ENCODE results near the gene NUCB2. TPM values are rescaled to one million over a fixed set of nuclear protein-coding genes. Genes with fewer than 3 reads are reported as not detected.

Gene NUCB2
- total and polyA plus RNA-seq, 10 of the 15 experiments (the other 5 are each of a cell fraction or from before 2014, with no cell fraction given) = 16.0 to 74.1 (median 52.1) TPM

DNA sequence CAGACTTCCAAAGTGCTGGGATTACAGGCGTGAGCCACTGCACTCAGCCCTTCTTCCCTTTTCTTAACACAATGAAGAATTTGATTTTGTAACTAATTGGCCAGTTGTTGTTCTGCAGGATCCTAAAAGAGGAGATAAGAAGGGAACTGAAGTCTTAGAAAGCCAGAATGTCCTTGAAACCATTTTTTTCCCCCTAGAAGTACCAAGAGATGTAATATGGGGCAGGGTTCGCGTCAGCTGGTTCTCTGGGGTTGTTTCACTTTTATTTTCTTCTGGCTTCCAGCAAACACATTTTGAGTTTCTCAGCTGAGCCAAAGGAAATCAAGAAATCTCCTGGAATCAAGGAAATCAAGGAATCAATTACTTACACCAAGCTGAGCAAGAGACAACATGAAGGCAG lies 7.6 kb upstream of the NUCB2 start:
- Histone ChIP-seq H3K4me2 (ENCODE audit: control insufficient read depth, insufficient read depth) (no peak overlapping the region), H3K27me3 (replicated peaks in 1 of 2; ENCODE audit: control insufficient read depth in 2 of 2, insufficient read depth in 2 of 2, low read length in 1 of 2) (peaks cover 0 to 2% of the 10 kb centered on the region in 2 experiments; a peak in 2 of 4 replicates), H3K9me3 (replicated peaks; ENCODE audit: control insufficient read depth, insufficient read depth, low read length) (no peaks in the 10 kb centered on the region), H3K36me3 (ENCODE audit: control insufficient read depth in 2 of 2, insufficient read depth in 2 of 2, low read length in 1 of 2) (no peaks in the 10 kb centered on the region), H3K9ac (ENCODE audit: control insufficient read depth, insufficient read depth, low read length) (no peak overlapping the region), H3K27ac (ENCODE audit: control insufficient read depth, insufficient read depth) (no peak overlapping the region), H4K20me1 (ENCODE audit: control insufficient read depth, insufficient read depth) (no peaks in the 10 kb centered on the region), H3K4me3 (no peak overlapping the region), H2AFZ (ENCODE audit: control insufficient read depth, low read depth, low read length) (no peak overlapping the region), H3K4me1 (ENCODE audit: control insufficient read depth, insufficient read depth, low read length) (no peaks in the 10 kb centered on the region), H3K79me2 (ENCODE audit: control insufficient read depth, insufficient read depth, low read length) (no peaks in the 10 kb centered on the region)
- ATAC-seq (no peak), FAIRE-seq (no peak), DNase-seq (ENCODE audit: low read depth, low spot score) (no peak)
- WGBS (ENCODE audit: insufficient coverage, insufficient replicate concordance, low lambda C conversion rate, missing lambda C conversion rate) = 41% methylated on average over 3 of the region's 3 CpGs
- SMC1A ChIA-PET (ENCODE audit: uncharacterized antibody, unreplicated experiment) = interaction anchor here (0.6 to 2.1 kb wide), 3 partner anchors 9 to 108 kb away, joined by 3 to 8 read pairs (median 4); no protein-coding TSS in a partner anchor
- TF ChIP-seq CREM (IDR thresholded peaks at IDR 0.05; ENCODE audit: low read depth) (no peak), SIN3A (IDR thresholded peaks at IDR 0.05; ENCODE audit: low read depth, low read length) (no peak), REST (IDR thresholded peaks at IDR 0.05; ENCODE audit: low read depth, low read length) (no peak), RCOR1 (conservative IDR thresholded peaks at IDR 0.05; ENCODE audit: low read depth, low read length) (no peak), SMAD1 (IDR thresholded peaks at IDR 0.05; ENCODE audit: low read depth, partially characterized antibody) (no peak)
- intact Hi-C loops (cut with micrococcal nuclease; ENCODE audit: unreplicated experiment) (no loop called here), in situ Hi-C loops (cut with MboI) (no loop called here)
- no TSS peak for BruUV-seq (replicated peaks)
- POLR2A ChIA-PET = interaction anchor here (0.8 to 1.5 kb wide), 3 partner anchors 9 to 13 kb away, joined by 3 to 8 read pairs (median 5); no protein-coding TSS in a partner anchor
- CTCF ChIA-PET = interaction anchor here (0.8 kb wide), 1 partner anchor 20 kb away, joined by 3 read pairs; no protein-coding TSS in a partner anchor
- RAD21 ChIA-PET (ENCODE audit: unreplicated experiment) = no interaction called here

Data from GM12878 (cell line).